Ovary (tissue), 9 donors: ENCODE data around the gene DPF3. TPM values are rescaled to one million over a fixed set of nuclear protein-coding genes. Genes with fewer than 3 reads are reported as not detected.

ENCODE experiments used
- DNase-seq, 5 donors: peaks; one replicate each; pipeline ENCODE4 v3.0.0-alpha.2; 2019 to 2020
- H3K27ac ChIP-seq, 2 donors: fragments of 200-600 bp; one replicate each; pipeline versions ENCODE4 v1.5.1 to v1.8.0; 2019 to 2022
- H3K27me3 ChIP-seq: fragments of 200-600 bp; one replicate; pipeline ENCODE4 v1.8.0; 2022
- H3K36me3 ChIP-seq: fragments of 200-600 bp; sonication (generic); one replicate; pipeline ENCODE4 v1.5.1; 2019
- H3K4me1 ChIP-seq: one replicate; pipeline ENCODE4 v1.8.1; 2013; ENCODE audit warnings: mild to moderate bottlenecking, moderate library complexity; ENCODE audit not compliant: insufficient read depth
- H3K4me3 ChIP-seq: fragments of 200-600 bp; sonication (generic); one replicate; pipeline ENCODE4 v1.5.1; 2017
- H3K9me3 ChIP-seq, 2 donors: fragments of 200-600 bp in 1 of 2; sonication (generic) in 1 of 2; one replicate each; pipeline versions ENCODE4 v1.5.1 to v1.8.1; 2013 to 2019; ENCODE audit warnings: mild to moderate bottlenecking in 1 of 2, moderate library complexity in 1 of 2
- EP300 ChIP-seq: sonication (generic); formaldehyde crosslinking; IDR thresholded peaks from one replicate; pipeline ENCODE4 v1.6.1; 2017; ENCODE audit warnings: antibody characterized with exemption
- POLR2A ChIP-seq: fragments of 450-650 bp; IDR thresholded peaks from one replicate; pipeline ENCODE4 v1.6.1; 2017; ENCODE audit warnings: antibody characterized with exemption, mild to moderate bottlenecking, moderate library complexity
- WGBS, 3 donors: extraction: QIAGEN DNeasy Blood & Tissue Kit in 1 of 3; methylation state at CpG; one replicate each; pipeline versions ENCODE4 v1.1.5 to v1.1.7; 2013 to 2017; 5-methylcytosine and 5-hydroxymethylcytosine counted together
- intact Hi-C, 4 donors: fragments of 100-400 bp; cut with DNase I; formaldehyde crosslinking; loops; one replicate each; pipeline versions ENCODE4 v1.11.0 to v1.15.1; 2022 to 2023
- polyA plus RNA-seq, 2 donors: library from polyadenylated mRNA; stranded (reverse); fragments of 200-250 nt in 1 of 2; fragments of 350-450 nt in 1 of 2; fragmentation: Illumina TruSeq in 1 of 2; extraction: RNeasy Lipid Tissue Mini Kit (QIAGEN cat#74804) in 1 of 2; gene quantifications; one replicate each; pipeline ENCODE4 v1.2.3, GENCODE V29; 2013 to 2014
- total RNA-seq, 7 donors: library from RNA; depleted of rRNA in 2 of 7; stranded (reverse); fragments of >200 nt in 2 of 7; fragmentation: NEBNext Ultra II Directional in 3 of 7; extraction: Animal tissue kit (Norgen Biotek cat#: 25700) in 3 of 7; gene quantifications; one replicate each; pipeline versions ENCODE4 v1.1.0 to v1.2.4, GENCODE V29; 2016 to 2023
- TF ChIP-seq, protein P1 (sequence below), 3 donors: fragments of 450-650 bp in 2 of 3; fragments of 200-600 bp in 1 of 3; IDR thresholded peaks; one replicate each; pipeline versions ENCODE4 v1.5.1 to v1.8.0; 2016 to 2022; ENCODE audit warnings: antibody characterized with exemption in 3 of 3, mild to moderate bottlenecking in 1 of 3
- donor health status: DM: no; HTN: no; CAD: no; lungs with moderate emphysema.
- donor health status: DM: no; HTN: no; CAD: no.
- donor health status: Bipolar disorder and iron deficiency.
- donor health status: DM: yes; HTN: yes; CAD: no.
- donor health status: DM: no; HTN: no; CAD: no.
- donor health status: DM: yes; HTN: yes; CAD: no.

DPF3 gene
- total and polyA plus RNA-seq, 9 donors: 6.3 to 34.4 (median 21.9) TPM

GRCh38 chr14:72709916-72710611, 183.8 kb downstream of the DPF3 start:
- Histone ChIP-seq H3K27ac (no peak overlapping the region), H3K4me3 (no peak overlapping the region), H3K36me3 (no peaks in the 10 kb centered on the region), H3K9me3 (no peaks in the 10 kb centered on the region), H3K4me1 (peaks cover 11% of the 10 kb centered on the region), H3K27me3 (no peaks in the 10 kb centered on the region)
- TF ChIP-seq EP300 (no peak), POLR2A (no peak)
- TF ChIP-seq, protein P1, sequence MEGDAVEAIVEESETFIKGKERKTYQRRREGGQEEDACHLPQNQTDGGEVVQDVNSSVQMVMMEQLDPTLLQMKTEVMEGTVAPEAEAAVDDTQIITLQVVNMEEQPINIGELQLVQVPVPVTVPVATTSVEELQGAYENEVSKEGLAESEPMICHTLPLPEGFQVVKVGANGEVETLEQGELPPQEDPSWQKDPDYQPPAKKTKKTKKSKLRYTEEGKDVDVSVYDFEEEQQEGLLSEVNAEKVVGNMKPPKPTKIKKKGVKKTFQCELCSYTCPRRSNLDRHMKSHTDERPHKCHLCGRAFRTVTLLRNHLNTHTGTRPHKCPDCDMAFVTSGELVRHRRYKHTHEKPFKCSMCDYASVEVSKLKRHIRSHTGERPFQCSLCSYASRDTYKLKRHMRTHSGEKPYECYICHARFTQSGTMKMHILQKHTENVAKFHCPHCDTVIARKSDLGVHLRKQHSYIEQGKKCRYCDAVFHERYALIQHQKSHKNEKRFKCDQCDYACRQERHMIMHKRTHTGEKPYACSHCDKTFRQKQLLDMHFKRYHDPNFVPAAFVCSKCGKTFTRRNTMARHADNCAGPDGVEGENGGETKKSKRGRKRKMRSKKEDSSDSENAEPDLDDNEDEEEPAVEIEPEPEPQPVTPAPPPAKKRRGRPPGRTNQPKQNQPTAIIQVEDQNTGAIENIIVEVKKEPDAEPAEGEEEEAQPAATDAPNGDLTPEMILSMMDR (IDR thresholded peaks at IDR 0.05): no peak
- 76 to 77% (median 76%) methylated on average over 7 of the region's 7 CpGs for WGBS, 3 donors
- intact Hi-C loops: loop anchor here in 1 of 4 donors (10.0 kb wide), 1 partner anchor 185 kb away; the partner anchor contains the start of gene DPF3
- no peak for DNase-seq

GRCh38 chr14:72708708-72709475, 185.0 kb downstream of the DPF3 start:
- intact Hi-C loops: no loop called here
- Histone ChIP-seq H3K4me3 (no peak overlapping the region), H3K4me1 (peaks cover 2% of the 10 kb centered on the region), H3K27me3 (no peaks in the 10 kb centered on the region), H3K27ac (no peak overlapping the region), H3K36me3 (no peaks in the 10 kb centered on the region), H3K9me3 (no peaks in the 10 kb centered on the region)
- WGBS, 3 donors: 89 to 93% (median 90%) methylated on average over 13 of the region's 13 CpGs
- TF ChIP-seq EP300: no peak
- TF ChIP-seq POLR2A: no peak
- TF ChIP-seq, protein P1 (IDR thresholded peaks at IDR 0.05): no peak
- DNase-seq: no peak

DNA sequence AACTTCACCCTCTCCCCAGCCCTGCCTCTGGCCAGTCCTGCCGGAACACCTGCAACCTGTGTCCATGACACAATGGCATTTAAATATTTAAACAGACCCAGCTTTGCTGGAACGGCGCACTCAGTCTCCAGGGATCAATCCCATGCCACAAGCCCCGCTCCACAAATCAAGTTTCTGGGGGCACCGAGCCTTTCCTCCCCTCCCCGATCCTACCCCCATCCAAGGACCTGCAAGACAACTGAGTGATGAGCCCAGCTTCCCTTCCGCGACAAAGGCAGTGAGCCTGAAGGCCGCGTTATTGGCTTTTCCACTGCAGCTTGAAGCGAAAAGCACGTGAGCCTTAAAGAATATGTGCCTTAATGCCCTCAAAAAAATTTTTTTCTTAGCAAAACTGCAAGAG, 185.7 kb downstream of the DPF3 start:
- Histone ChIP-seq H3K36me3 (no peaks in the 10 kb centered on the region), H3K4me1 (peaks cover 2% of the 10 kb centered on the region), H3K27ac (no peak overlapping the region), H3K27me3 (no peaks in the 10 kb centered on the region), H3K4me3 (no peak overlapping the region), H3K9me3 (no peaks in the 10 kb centered on the region)
- intact Hi-C loops: no loop called here
- DNase-seq: no peak
- TF ChIP-seq POLR2A: no peak
- 92 to 96% (median 94%) methylated on average over 12 of the region's 12 CpGs for WGBS, 3 donors

- intact Hi-C loops: no loop called here
- H3K36me3 ChIP-seq: no peaks in the 10 kb centered on the region
- WGBS, 3 donors: 89 to 95% (median 92%) methylated on average over 2 of the region's 2 CpGs
Measured at GRCh38 chr14:72706485-72706884, 187.4 kb downstream of the DPF3 start.

More at GRCh38 chr14:72706485-72706884, 187.4 kb downstream of the DPF3 start:
- Histone ChIP-seq H3K4me1 (peaks cover 1% of the 10 kb centered on the region), H3K27me3 (no peaks in the 10 kb centered on the region), H3K27ac (no peak overlapping the region), H3K4me3 (no peak overlapping the region), H3K9me3 (no peaks in the 10 kb centered on the region)
- DNase-seq: no peak
- TF ChIP-seq, protein P1 (IDR thresholded peaks at IDR 0.05): no peak
- TF ChIP-seq POLR2A (no peak), EP300 (no peak)
